Endothelial cell of umbilical vein (primary cell): ENCODE data around the gene FNDC8. TPM values are rescaled to one million over a fixed set of nuclear protein-coding genes. Genes with fewer than 3 reads are reported as not detected.
A peak's percentile ranks its signal among the peaks of the same experiment; 100 is the strongest.

Experiments used
- BruUV-seq: library from RNA; stranded (reverse); fragments of 400-500 nt; replicated peaks from 2 replicates; lab custom pipeline; 2021; lab: Mats Ljungman, UMichigan
- CTCF ChIA-PET: fragments of 300-600, 350-600 bp; sonication (Branson Sonifier 250); formaldehyde crosslinking; loops from one replicate; lab custom pipeline; 2021; ENCODE audit warnings: antibody characterized with exemption, inconsistent platforms; lab: Charles Lee
- POLR2A ChIA-PET: fragments of 300-600, 350-600 bp; sonication (Branson Sonifier 250); formaldehyde crosslinking; loops from one replicate; lab custom pipeline; 2021; ENCODE audit warnings: antibody characterized with exemption, inconsistent platforms; lab: Charles Lee
- DNase-seq: peaks from one replicate; pipeline ENCODE4 v3.0.0-alpha.2; 2011; ENCODE audit warnings: low read depth, low spot score
- FAIRE-seq: peaks from 2 replicates; lab custom pipeline; 2011; peaks lifted over from hg19 to GRCh38; lab: Jason Lieb, UNC
- H2AFZ ChIP-seq: 2 replicates; pipeline ENCODE4 v1.6.0; 2012; ENCODE audit warnings: low read depth, low read length, control low read depth, inconsistent platforms
- H3K27ac ChIP-seq: 2 replicates; pipeline ENCODE4 v1.5.1; 2011; ENCODE audit warnings: low read depth, mild to moderate bottlenecking, control low read depth, low read length, moderate library complexity; ENCODE audit not compliant: insufficient read depth
- H3K27me3 ChIP-seq, 2 experiments: 2 replicates each; pipeline versions ENCODE4 v1.6.0 to v1.6.1; 2011; ENCODE audit warnings: low read length in 2 of 2, mixed read lengths in 1 of 2; ENCODE audit not compliant: control insufficient read depth in 2 of 2, insufficient read depth in 2 of 2
- H3K36me3 ChIP-seq, 2 experiments: 2 replicates in 1 of 2; 3 replicates in 1 of 2; pipeline ENCODE4 v1.5.1; 2011; ENCODE audit warnings: low read length in 2 of 2, mild to moderate bottlenecking in 1 of 2, moderate library complexity in 1 of 2; ENCODE audit not compliant: control insufficient read depth in 2 of 2, insufficient read depth in 2 of 2; ENCODE audit errors: extremely low read depth in 1 of 2
- H3K4me1 ChIP-seq: 3 replicates; pipeline ENCODE4 v1.5.1; 2011; ENCODE audit warnings: mild to moderate bottlenecking, low read length; ENCODE audit not compliant: control insufficient read depth, insufficient read depth; ENCODE audit errors: extremely low read depth
- H3K4me2 ChIP-seq: 2 replicates; pipeline ENCODE4 v1.6.1; 2011; ENCODE audit warnings: low read length, control low read depth, mixed read lengths; ENCODE audit not compliant: insufficient read depth
- H3K4me3 ChIP-seq, 3 experiments: fragments of 200-600 bp in 1 of 3; sonication (generic), shearing (Covaris generic) in 1 of 3; replicated peaks in 1 of 3; 2 replicates each; pipeline ENCODE4 v1.5.1; 2011 to 2016; ENCODE audit warnings: control low read depth in 3 of 3, low read length in 3 of 3, mild to moderate bottlenecking in 2 of 3, inconsistent platforms in 1 of 3, low read depth in 1 of 3, moderate library complexity in 1 of 3; ENCODE audit not compliant: insufficient read depth in 1 of 3
- H3K79me2 ChIP-seq: 2 replicates; pipeline ENCODE4 v1.6.0; 2012; ENCODE audit warnings: low read length, inconsistent platforms; ENCODE audit not compliant: control insufficient read depth, insufficient read depth
- H3K9ac ChIP-seq: replicated peaks from 2 replicates; pipeline ENCODE3; 2011; ENCODE audit warnings: low read length, control low read depth; ENCODE audit not compliant: insufficient read depth; ENCODE audit errors: extremely low read depth
- H3K9me1 ChIP-seq: replicated peaks from 3 replicates; pipeline ENCODE4 v1.6.0; 2011; ENCODE audit warnings: mild to moderate bottlenecking, low read length; ENCODE audit not compliant: control insufficient read depth, insufficient read depth; ENCODE audit errors: extremely low read depth
- H3K9me3 ChIP-seq: replicated peaks from 2 replicates; pipeline ENCODE4 v1.5.1; 2012; ENCODE audit warnings: low read length, inconsistent platforms; ENCODE audit not compliant: control insufficient read depth, insufficient read depth
- H4K20me1 ChIP-seq: replicated peaks from 2 replicates; pipeline ENCODE3; 2011; ENCODE audit warnings: mild to moderate bottlenecking, low read length; ENCODE audit not compliant: control insufficient read depth, insufficient read depth; ENCODE audit errors: extremely low read depth
- CTCF ChIP-seq, 2 donors: IDR thresholded peaks; 1 replicate in 1 of 2; 2 replicates in 1 of 2; pipeline ENCODE4 v1.5.1; 2011; ENCODE audit warnings: low read length in 2 of 2, mild to moderate bottlenecking in 2 of 2, moderate library complexity in 2 of 2, control low read depth in 1 of 2, inconsistent platforms in 1 of 2, low read depth in 1 of 2; ENCODE audit not compliant: insufficient read depth in 1 of 2; ENCODE audit errors: extremely low read depth in 1 of 2
- EZH2 ChIP-seq: IDR thresholded peaks from 2 replicates; pipeline ENCODE4 v1.6.1; 2012; ENCODE audit warnings: borderline replicate concordance, low read depth, mild to moderate bottlenecking, moderate library complexity, low read length, inconsistent platforms; ENCODE audit not compliant: severe bottlenecking
- FOS ChIP-seq: IDR thresholded peaks from 2 replicates; pipeline ENCODE4 v1.6.1; 2011; ENCODE audit warnings: mild to moderate bottlenecking, low read length, moderate library complexity, borderline replicate concordance; ENCODE audit not compliant: insufficient read depth
- GATA2 ChIP-seq: IDR thresholded peaks from 2 replicates; pipeline ENCODE4 v1.7.0; 2011; ENCODE audit warnings: low read depth, mild to moderate bottlenecking, moderate library complexity, mixed read lengths, low read length; ENCODE audit not compliant: insufficient read length, insufficient read depth
- JUN ChIP-seq: IDR thresholded peaks from 2 replicates; pipeline ENCODE4 v1.6.1; 2011; ENCODE audit warnings: borderline replicate concordance, low read depth; ENCODE audit not compliant: insufficient read length, insufficient read depth
- MYC ChIP-seq: IDR thresholded peaks from one replicate; pipeline ENCODE4 v1.6.1; 2011; ENCODE audit warnings: mild to moderate bottlenecking, low read depth, low read length
- POLR2A ChIP-seq: IDR thresholded peaks from 2 replicates; pipeline ENCODE4 v1.6.1; 2012; ENCODE audit warnings: low read depth, mild to moderate bottlenecking, control low read depth, low read length
- POLR2AphosphoS5 ChIP-seq: IDR thresholded peaks from 2 replicates; pipeline ENCODE4 v1.6.1; 2012; ENCODE audit warnings: low read depth, mild to moderate bottlenecking, control low read depth, low read length, moderate library complexity; ENCODE audit not compliant: insufficient read depth
- dilution Hi-C: fragments of 300-500 bp; cut with MboI; formaldehyde crosslinking; loops from one replicate; pipeline ENCODE4 v1.15.0; 2019; ENCODE audit warnings: low sequenced_read_pairs; ENCODE audit not compliant: extremely low pct_ligation_motif_present
- intact Hi-C: fragments of 100-400 bp; cut with micrococcal nuclease; formaldehyde crosslinking; loops from one replicate; pipeline ENCODE4 v1.10.0; 2022
- polyA plus RNA-seq, 4 experiments: library from polyadenylated mRNA; depleted of rRNA in 3 of 4; stranded (reverse) in 3 of 4; unstranded in 1 of 4; fragments of >200 nt; gene quantifications; 2 replicates each; pipeline versions ENCODE4 v1.2.1 to v1.2.3, GENCODE V29; 2011 to 2012; ENCODE audit warnings: missing spikeins in 1 of 4
- total RNA-seq: library from RNA; stranded (reverse); gene quantifications from 2 replicates; pipeline ENCODE4 v1.2.3, GENCODE V29; 2021
- TF ChIP-seq, protein P1 (sequence below): IDR thresholded peaks from 2 replicates; pipeline ENCODE4 v1.6.1; 2011; ENCODE audit not compliant: insufficient read depth, insufficient read length

The FNDC8 gene
- total and polyA plus RNA-seq, 2 donors (not counting 3 experiments of a cell fraction or from before 2014, with no cell fraction given): not detected

GRCh38 chr17:35169835-35170363, 48.5 kb downstream of the FNDC8 start:
- Histone ChIP-seq H4K20me1 (no peaks in the 10 kb centered on the region), H3K4me1 (no peaks in the 10 kb centered on the region), H3K9me1 (no peaks in the 10 kb centered on the region), H3K4me3 (no peak overlapping the region), H3K9me3 (no peaks in the 10 kb centered on the region), H3K9ac (no peak overlapping the region), H3K36me3 (no peaks in the 10 kb centered on the region), H3K79me2 (no peaks in the 10 kb centered on the region), H3K27ac (no peak overlapping the region), H3K27me3 (no peaks in the 10 kb centered on the region), H2AFZ (no peak overlapping the region), H3K4me2 (no peak overlapping the region)
- ChIA-PET CTCF (interaction anchor here (0.6 to 5.9 kb wide), 9 partner anchors 11 to 577 kb away, joined by 3 to 186 read pairs (median 6); partner anchors contain the start of genes SLFN12L and SLFN5), POLR2A (interaction anchor here (0.6 kb wide), 1 partner anchor 639 kb away, joined by 3 read pairs; the partner anchor contains the start of gene TAF15)
- no peak for FAIRE-seq
- no peak for TF ChIP-seq EZH2
- no peak for TF ChIP-seq POLR2A
- dilution Hi-C loops: no loop called here
- intact Hi-C loops: loop anchor here (5.0 to 10.0 kb wide), 2 partner anchors 72 to 265 kb away; partner anchors contain the start of genes SLFN12 and SLFN5
- no peak for DNase-seq
- no TSS peak for BruUV-seq

DNA sequence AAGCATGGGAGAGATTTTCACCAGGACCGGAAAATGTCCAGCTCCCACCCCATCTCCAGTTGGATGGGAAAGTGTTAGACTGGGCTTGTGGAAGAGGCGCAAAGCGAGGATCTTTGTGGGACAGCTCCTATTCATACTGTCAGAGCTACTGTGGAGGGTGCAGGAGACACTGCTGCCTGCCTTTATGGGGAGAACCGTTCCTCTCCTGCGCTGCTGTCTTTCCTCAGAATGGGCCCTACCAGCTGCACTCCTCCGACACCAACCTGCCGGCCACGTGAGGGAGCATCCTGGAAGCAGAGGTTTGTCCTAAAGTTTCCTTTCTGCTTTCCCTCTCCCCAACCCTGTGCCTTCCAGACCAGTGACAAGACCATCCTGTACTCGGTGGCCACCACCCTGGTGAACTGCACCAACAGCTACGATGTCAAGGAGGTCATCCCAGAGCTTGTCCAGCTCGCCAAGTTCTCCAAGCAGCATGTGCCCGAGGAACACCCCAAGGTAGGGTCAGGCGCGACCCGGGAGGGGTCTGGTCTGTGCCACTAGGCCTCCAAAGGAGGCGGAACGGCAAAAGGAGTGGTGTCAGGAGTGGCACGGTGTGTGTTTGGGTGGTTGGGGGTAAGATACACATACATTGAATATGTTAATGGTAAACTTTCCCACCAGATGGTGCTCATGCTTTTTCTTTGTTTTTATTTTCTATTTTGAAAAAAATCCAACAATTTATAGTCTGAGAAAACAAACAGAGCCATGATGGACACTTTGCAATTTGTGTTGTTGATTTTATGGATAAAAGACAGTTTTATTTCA, 49.8 kb downstream of the FNDC8 start:
- Histone ChIP-seq H3K36me3 (no peaks in the 10 kb centered on the region), H3K9ac (no peak overlapping the region), H3K4me1 (no peaks in the 10 kb centered on the region), H2AFZ (no peak overlapping the region), H4K20me1 (no peaks in the 10 kb centered on the region), H3K9me1 (no peaks in the 10 kb centered on the region), H3K9me3 (no peaks in the 10 kb centered on the region), H3K4me2 (no peak overlapping the region), H3K4me3 (no peak overlapping the region), H3K79me2 (no peaks in the 10 kb centered on the region), H3K27me3 (peaks cover 0 to 3% of the 10 kb centered on the region in 2 experiments), H3K27ac (no peak overlapping the region)
- DNase-seq (peak; percentile 53), FAIRE-seq (peak; percentile 81)
- no TSS peak for BruUV-seq
- POLR2A ChIA-PET: no interaction called here
- CTCF ChIA-PET: interaction anchor here (0.6 to 5.9 kb wide), 15 partner anchors 8 to 576 kb away, joined by 3 to 186 read pairs (median 4); partner anchors contain the start of genes PEX12, SLFN12L and SLFN5
- TF ChIP-seq FOS (no peak), GATA2 (no peak), POLR2AphosphoS5 (no peak), MYC (no peak), JUN (no peak), EZH2 (no peak), CTCF (IDR thresholded peaks at IDR 0.05; ENCODE audit: extremely low read depth in 1 of 2, insufficient read depth in 1 of 2, low read depth in 1 of 2, low read length in 2 of 2) (no peak), POLR2A (no peak)
- TF ChIP-seq, protein P1, sequence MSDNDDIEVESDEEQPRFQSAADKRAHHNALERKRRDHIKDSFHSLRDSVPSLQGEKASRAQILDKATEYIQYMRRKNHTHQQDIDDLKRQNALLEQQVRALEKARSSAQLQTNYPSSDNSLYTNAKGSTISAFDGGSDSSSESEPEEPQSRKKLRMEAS: no peak
- dilution Hi-C loops: no loop called here
- intact Hi-C loops: loop anchor here (1.0 to 10.0 kb wide), 6 partner anchors 71 to 576 kb away; partner anchors contain the start of genes SLFN12 and SLFN5
